Measurements from ENCODE around the gene GLMP. TPM values are rescaled to one million over a fixed set of nuclear protein-coding genes. Genes with fewer than 3 reads are reported as not detected.
A peak's percentile ranks its signal among the peaks of the same experiment; 100 is the strongest.

GLMP gene
- total RNA-seq, 1 experiment from 2014 or later, result 60.3 TPM

DNA sequence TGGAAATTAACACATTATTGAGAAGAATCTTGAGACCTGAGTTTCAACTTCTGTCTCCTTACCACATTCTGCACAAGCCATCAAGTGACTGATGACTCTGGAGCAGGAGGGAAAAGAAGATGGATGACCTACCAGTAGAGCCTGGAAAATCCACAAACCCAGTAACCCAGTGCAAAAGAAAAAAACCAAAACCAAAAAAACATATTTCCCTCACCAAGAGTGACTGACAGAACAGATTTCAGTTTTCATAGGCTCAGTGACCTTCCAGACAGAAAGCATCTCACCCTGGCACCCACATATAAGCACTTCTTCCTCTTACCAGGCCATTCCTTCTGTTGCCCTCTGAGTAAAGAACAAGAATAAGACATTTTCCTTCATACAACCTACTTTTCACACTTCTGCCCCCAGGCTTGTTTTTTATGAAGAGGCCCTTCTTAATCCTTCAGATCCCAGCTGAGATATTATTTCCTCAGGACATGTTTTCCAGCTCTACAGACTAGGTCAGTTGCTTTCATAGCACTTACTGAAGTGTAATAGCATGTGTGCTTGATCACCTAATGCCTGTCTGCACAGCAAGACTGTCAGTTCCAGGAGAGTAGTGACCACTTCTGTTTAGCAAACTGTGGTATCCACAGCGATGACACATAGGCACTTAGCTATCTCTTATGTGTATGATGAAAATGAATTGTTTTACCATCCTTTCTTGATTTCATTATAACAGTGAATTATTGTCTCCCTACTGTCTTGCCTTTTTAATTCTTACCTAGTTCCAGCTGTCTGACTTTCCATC lies 46.9 kb upstream of the GLMP start:
- H3K4me3 Mint-ChIP-seq, result no peak overlapping the region
- H3K4me1 Mint-ChIP-seq, result 0 out of 2 replicates have a peak, but pooled peaks cover 1% of the 10 kb centered on the region
- H3K27me3 Mint-ChIP-seq (ENCODE audit: low read depth), result no peaks in the 10 kb centered on the region
- CTCF ChIA-PET, result interaction anchor here (0.5 to 3.3 kb wide), 5 partner anchors 14 to 445 kb away, joined by 3 to 18 read pairs (median 4); no protein-coding TSS in a partner anchor
- DNase-seq (ENCODE audit: low spot score) (no peak), ATAC-seq (no peak)
- peaks cover 6% of the 10 kb centered on the region; the same call in 1 of the 2 replicates for H3K36me3 Mint-ChIP-seq
- H3K9me3 Mint-ChIP-seq, result no peaks in the 10 kb centered on the region
- POLR2A ChIA-PET, result no interaction called here
- H3K27ac Mint-ChIP-seq, result no peak overlapping the region
- no peak for TF ChIP-seq MLX (CRISPR knock-in tag; IDR thresholded peaks at IDR 0.05)
- TF ChIP-seq, protein P1, sequence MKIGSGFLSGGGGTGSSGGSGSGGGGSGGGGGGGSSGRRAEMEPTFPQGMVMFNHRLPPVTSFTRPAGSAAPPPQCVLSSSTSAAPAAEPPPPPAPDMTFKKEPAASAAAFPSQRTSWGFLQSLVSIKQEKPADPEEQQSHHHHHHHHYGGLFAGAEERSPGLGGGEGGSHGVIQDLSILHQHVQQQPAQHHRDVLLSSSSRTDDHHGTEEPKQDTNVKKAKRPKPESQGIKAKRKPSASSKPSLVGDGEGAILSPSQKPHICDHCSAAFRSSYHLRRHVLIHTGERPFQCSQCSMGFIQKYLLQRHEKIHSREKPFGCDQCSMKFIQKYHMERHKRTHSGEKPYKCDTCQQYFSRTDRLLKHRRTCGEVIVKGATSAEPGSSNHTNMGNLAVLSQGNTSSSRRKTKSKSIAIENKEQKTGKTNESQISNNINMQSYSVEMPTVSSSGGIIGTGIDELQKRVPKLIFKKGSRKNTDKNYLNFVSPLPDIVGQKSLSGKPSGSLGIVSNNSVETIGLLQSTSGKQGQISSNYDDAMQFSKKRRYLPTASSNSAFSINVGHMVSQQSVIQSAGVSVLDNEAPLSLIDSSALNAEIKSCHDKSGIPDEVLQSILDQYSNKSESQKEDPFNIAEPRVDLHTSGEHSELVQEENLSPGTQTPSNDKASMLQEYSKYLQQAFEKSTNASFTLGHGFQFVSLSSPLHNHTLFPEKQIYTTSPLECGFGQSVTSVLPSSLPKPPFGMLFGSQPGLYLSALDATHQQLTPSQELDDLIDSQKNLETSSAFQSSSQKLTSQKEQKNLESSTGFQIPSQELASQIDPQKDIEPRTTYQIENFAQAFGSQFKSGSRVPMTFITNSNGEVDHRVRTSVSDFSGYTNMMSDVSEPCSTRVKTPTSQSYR (CRISPR knock-in tag; IDR thresholded peaks at IDR 0.05), result no peak
- no peak for TF ChIP-seq KAT7 (CRISPR knock-in tag; IDR thresholded peaks at IDR 0.05; ENCODE audit: borderline replicate concordance)
- TF ChIP-seq, protein P2, sequence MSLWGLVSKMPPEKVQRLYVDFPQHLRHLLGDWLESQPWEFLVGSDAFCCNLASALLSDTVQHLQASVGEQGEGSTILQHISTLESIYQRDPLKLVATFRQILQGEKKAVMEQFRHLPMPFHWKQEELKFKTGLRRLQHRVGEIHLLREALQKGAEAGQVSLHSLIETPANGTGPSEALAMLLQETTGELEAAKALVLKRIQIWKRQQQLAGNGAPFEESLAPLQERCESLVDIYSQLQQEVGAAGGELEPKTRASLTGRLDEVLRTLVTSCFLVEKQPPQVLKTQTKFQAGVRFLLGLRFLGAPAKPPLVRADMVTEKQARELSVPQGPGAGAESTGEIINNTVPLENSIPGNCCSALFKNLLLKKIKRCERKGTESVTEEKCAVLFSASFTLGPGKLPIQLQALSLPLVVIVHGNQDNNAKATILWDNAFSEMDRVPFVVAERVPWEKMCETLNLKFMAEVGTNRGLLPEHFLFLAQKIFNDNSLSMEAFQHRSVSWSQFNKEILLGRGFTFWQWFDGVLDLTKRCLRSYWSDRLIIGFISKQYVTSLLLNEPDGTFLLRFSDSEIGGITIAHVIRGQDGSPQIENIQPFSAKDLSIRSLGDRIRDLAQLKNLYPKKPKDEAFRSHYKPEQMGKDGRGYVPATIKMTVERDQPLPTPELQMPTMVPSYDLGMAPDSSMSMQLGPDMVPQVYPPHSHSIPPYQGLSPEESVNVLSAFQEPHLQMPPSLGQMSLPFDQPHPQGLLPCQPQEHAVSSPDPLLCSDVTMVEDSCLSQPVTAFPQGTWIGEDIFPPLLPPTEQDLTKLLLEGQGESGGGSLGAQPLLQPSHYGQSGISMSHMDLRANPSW (CRISPR knock-in tag; conservative IDR thresholded peaks at IDR 0.05; ENCODE audit: low read depth), result no peak
- TF ChIP-seq ESRRA (CRISPR knock-in tag; IDR thresholded peaks at IDR 0.05; ENCODE audit: borderline replicate concordance), result no peak

- Mint-ChIP-seq H3K27me3 (ENCODE audit: low read depth) (no peaks in the 10 kb centered on the region), H3K4me3 (peak within 1 kb of the TSS; percentile 99), H3K9me3 (no peaks in the 10 kb centered on the region), H3K36me3 (peaks cover 32% of the 10 kb centered on the region), H3K4me1 (peaks cover 18% of the 10 kb centered on the region), H3K27ac (peak within 1 kb of the TSS; percentile 96)
- DNase-seq (ENCODE audit: low spot score) (peak; percentile 98), ATAC-seq (peak; percentile 97)
- POLR2A ChIA-PET, result interaction anchor here (0.6 to 2.4 kb wide), 4 partner anchors 55 to 330 kb away, joined by 3 to 10 read pairs (median 4); partner anchors contain the start of gene SMG5
- CTCF ChIA-PET, result interaction anchor here (0.6 to 3.0 kb wide), 10 partner anchors 18 to 197 kb away, joined by 3 to 14 read pairs (median 4); partner anchors contain the start of genes PMF1, SLC25A44 and SMG5
- TF ChIP-seq, protein P3, sequence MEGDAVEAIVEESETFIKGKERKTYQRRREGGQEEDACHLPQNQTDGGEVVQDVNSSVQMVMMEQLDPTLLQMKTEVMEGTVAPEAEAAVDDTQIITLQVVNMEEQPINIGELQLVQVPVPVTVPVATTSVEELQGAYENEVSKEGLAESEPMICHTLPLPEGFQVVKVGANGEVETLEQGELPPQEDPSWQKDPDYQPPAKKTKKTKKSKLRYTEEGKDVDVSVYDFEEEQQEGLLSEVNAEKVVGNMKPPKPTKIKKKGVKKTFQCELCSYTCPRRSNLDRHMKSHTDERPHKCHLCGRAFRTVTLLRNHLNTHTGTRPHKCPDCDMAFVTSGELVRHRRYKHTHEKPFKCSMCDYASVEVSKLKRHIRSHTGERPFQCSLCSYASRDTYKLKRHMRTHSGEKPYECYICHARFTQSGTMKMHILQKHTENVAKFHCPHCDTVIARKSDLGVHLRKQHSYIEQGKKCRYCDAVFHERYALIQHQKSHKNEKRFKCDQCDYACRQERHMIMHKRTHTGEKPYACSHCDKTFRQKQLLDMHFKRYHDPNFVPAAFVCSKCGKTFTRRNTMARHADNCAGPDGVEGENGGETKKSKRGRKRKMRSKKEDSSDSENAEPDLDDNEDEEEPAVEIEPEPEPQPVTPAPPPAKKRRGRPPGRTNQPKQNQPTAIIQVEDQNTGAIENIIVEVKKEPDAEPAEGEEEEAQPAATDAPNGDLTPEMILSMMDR (IDR thresholded peaks at IDR 0.05), result no peak
- TF ChIP-seq FOXP4 (CRISPR knock-in tag; IDR thresholded peaks at IDR 0.05), result no peak
- no peak for TF ChIP-seq ELF4 (CRISPR knock-in tag; IDR thresholded peaks at IDR 0.05; ENCODE audit: low read depth)
- no peak for TF ChIP-seq ZNF263 (CRISPR knock-in tag; IDR thresholded peaks at IDR 0.05; ENCODE audit: low read depth)
- TF ChIP-seq AR (CRISPR knock-in tag; IDR thresholded peaks at IDR 0.05), result no peak
- TF ChIP-seq MYBL2 (CRISPR knock-in tag; IDR thresholded peaks at IDR 0.05), result no peak
- TF ChIP-seq, protein P4, sequence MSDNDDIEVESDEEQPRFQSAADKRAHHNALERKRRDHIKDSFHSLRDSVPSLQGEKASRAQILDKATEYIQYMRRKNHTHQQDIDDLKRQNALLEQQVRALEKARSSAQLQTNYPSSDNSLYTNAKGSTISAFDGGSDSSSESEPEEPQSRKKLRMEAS (CRISPR knock-in tag; IDR thresholded peaks at IDR 0.05), result peak; percentile 99
- TF ChIP-seq TP53 (CRISPR knock-in tag; IDR thresholded peaks at IDR 0.05), result no peak
- TF ChIP-seq, protein P5, sequence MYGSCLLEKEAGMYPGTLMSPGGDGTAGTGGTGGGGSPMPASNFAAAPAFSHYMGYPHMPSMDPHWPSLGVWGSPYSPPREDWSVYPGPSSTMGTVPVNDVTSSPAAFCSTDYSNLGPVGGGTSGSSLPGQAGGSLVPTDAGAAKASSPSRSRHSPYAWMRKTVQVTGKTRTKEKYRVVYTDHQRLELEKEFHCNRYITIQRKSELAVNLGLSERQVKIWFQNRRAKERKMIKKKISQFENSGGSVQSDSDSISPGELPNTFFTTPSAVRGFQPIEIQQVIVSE (CRISPR knock-in tag; IDR thresholded peaks at IDR 0.05; ENCODE audit: borderline replicate concordance), result no peak
These were observed 42.9 kb upstream of the GLMP start, which contains the start of the genes CCT3 and TSACC for GRCh38 chr1:156338180-156338976. Gene CCT3, minus strand, starts transcription at chr1:156338292. Its CDS starts 108 bp downstream, at chr1:156338184. Gene TSACC, plus strand, starts transcription at chr1:156338526. Its CDS starts 1,232 bp downstream, at chr1:156339758.
